LHCN-M2 (cell line): ENCODE data around the gene RAD54L. TPM values are rescaled to one million over a fixed set of nuclear protein-coding genes. Genes with fewer than 3 reads are reported as not detected.
A peak's percentile ranks its signal among the peaks of the same experiment; 100 is the strongest.

ENCODE experiments used
- DNase-seq: peaks from one replicate; pipeline ENCODE4 v3.0.0-alpha.2; 2012; ENCODE audit warnings: low read depth
- total RNA-seq: library from RNA; depleted of rRNA; stranded (reverse); fragments of >200 nt; gene quantifications from 2 replicates; pipeline ENCODE4 v1.2.3, GENCODE V29; 2014

Gene RAD54L
- total RNA-seq, 1 experiment from 2014 or later, result 16.6 TPM

- DNase-seq, result no peak
Observed at GRCh38 chr1:46284597-46285564, 37.3 kb downstream of the RAD54L start.

- peak; percentile 95 for DNase-seq
Observed at GRCh38 chr1:46285730-46286477, 38.3 kb downstream of the RAD54L start.

- DNase-seq, result no peak
Observed at GRCh38 chr1:46288485-46289133, 41.0 kb downstream of the RAD54L start.

- no peak for DNase-seq
Observed at GRCh38 chr1:46289134-46289494, 41.6 kb downstream of the RAD54L start.

GRCh38 chr1:46289976-46290375 is 42.4 kb downstream of the RAD54L start:
- no peak for DNase-seq

- no peak for DNase-seq
Observed at GRCh38 chr1:46295306-46295705, 47.7 kb downstream of the RAD54L start.

- DNase-seq, result no peak
Observed at GRCh38 chr1:46298387-46298786, 50.8 kb downstream of the RAD54L start.

- no peak for DNase-seq
Observed at GRCh38 chr1:46300673-46301405, 53.3 kb downstream of the RAD54L start.

GRCh38 chr1:46301406-46301807 is 53.8 kb downstream of the RAD54L start:
- peak; percentile 29 for DNase-seq

- DNase-seq, result peak; percentile 40
Observed at GRCh38 chr1:46301808-46302640, 54.5 kb downstream of the RAD54L start.

- peak; percentile 22 for DNase-seq
Observed at GRCh38 chr1:46302641-46303037, 55.1 kb downstream of the RAD54L start.

GRCh38 chr1:46303038-46303871 is 55.7 kb downstream of the RAD54L start, which contains the start of the genes LRRC41 and UQCRH:
TSS of gene LRRC41 (minus strand) at chr1:46303616. CDS start at chr1:46303322, 294 bp downstream.
TSS of gene UQCRH (plus strand) at chr1:46303698. CDS start at chr1:46303767, 69 bp downstream.
- DNase-seq, result peak; percentile 96

GRCh38 chr1:46303872-46304326 is 56.3 kb downstream of the RAD54L start:
- no peak for DNase-seq

- no peak for DNase-seq
Observed at GRCh38 chr1:46306159-46306530, 58.6 kb downstream of the RAD54L start.

GRCh38 chr1:46309401-46310159 is 62.0 kb downstream of the RAD54L start:
- DNase-seq, result no peak

- no peak for DNase-seq
Observed at GRCh38 chr1:46310321-46310720, 62.8 kb downstream of the RAD54L start.

- peak; percentile 15 for DNase-seq
Observed at GRCh38 chr1:46315669-46316403, 68.3 kb downstream of the RAD54L start.

- no peak for DNase-seq
Observed at GRCh38 chr1:46317323-46317722, 69.8 kb downstream of the RAD54L start.
